DOHH2 (cell line): Measurements from ENCODE around the gene ANKRD28.

ENCODE experiments used
- H3F3A ChIP-seq: fragments of 200-600 bp; sonication (generic), shearing (Covaris generic); 2 replicates; pipeline ENCODE4 v1.6.0; 2016; ENCODE audit warnings: antibody characterized with exemption, mild to moderate bottlenecking; ENCODE audit not compliant: control insufficient read depth, insufficient read depth
- H3K27ac ChIP-seq: fragments of 200-600 bp; sonication (generic); 2 replicates; pipeline ENCODE4 v1.5.1; 2014; ENCODE audit warnings: low read depth, mild to moderate bottlenecking, low read length, moderate library complexity
- H3K27me3 ChIP-seq: fragments of 200-600 bp; sonication (generic); 2 replicates; pipeline ENCODE4 v1.6.1; 2014; ENCODE audit warnings: mild to moderate bottlenecking, low read length, mixed read lengths; ENCODE audit not compliant: control insufficient read depth
- H3K36me3 ChIP-seq: fragments of 200-600 bp; sonication (generic); 2 replicates; pipeline ENCODE4 v1.6.1; 2014; ENCODE audit warnings: mild to moderate bottlenecking, low read length, moderate library complexity, mixed read lengths; ENCODE audit not compliant: control insufficient read depth
- H3K4me1 ChIP-seq: fragments of 200-600 bp; sonication (generic); 2 replicates; pipeline ENCODE4 v1.6.1; 2014; ENCODE audit warnings: mild to moderate bottlenecking, low read length, mixed read lengths; ENCODE audit not compliant: control insufficient read depth
- H3K4me2 ChIP-seq: fragments of 200-600 bp; sonication (generic); 2 replicates; pipeline ENCODE4 v1.6.0; 2014; ENCODE audit warnings: mild to moderate bottlenecking, low read length, moderate library complexity
- H3K4me3 ChIP-seq: fragments of 200-600 bp; sonication (generic); 2 replicates; pipeline ENCODE4 v1.5.1; 2014; ENCODE audit warnings: mild to moderate bottlenecking, low read length, mixed read lengths
- H3K79me2 ChIP-seq: fragments of 200-600 bp; sonication (generic); 2 replicates; pipeline ENCODE4 v1.6.1; 2014; ENCODE audit warnings: mild to moderate bottlenecking, low read length, mixed read lengths; ENCODE audit not compliant: control insufficient read depth
- H3K9me2 ChIP-seq: fragments of 200-600 bp; sonication (generic); replicated peaks from 2 replicates; pipeline ENCODE4 v1.6.1; 2014; ENCODE audit warnings: mild to moderate bottlenecking, low read length, mixed read lengths; ENCODE audit not compliant: control insufficient read depth
- H3K9me3 ChIP-seq: fragments of 200-600 bp; sonication (generic); 2 replicates; pipeline ENCODE4 v1.6.1; 2014; ENCODE audit warnings: antibody characterized with exemption, low read length, mixed read lengths; ENCODE audit not compliant: control insufficient read depth, insufficient read depth
- H4K20me1 ChIP-seq: fragments of 200-600 bp; sonication (generic); 2 replicates; pipeline ENCODE4 v1.6.0; 2014; ENCODE audit warnings: low read depth, mild to moderate bottlenecking, antibody characterized with exemption, low read length, moderate library complexity; ENCODE audit not compliant: control insufficient read depth, insufficient read depth
- EZH2phosphoT487 ChIP-seq: fragments of 200-600 bp; sonication (generic); IDR thresholded peaks from 2 replicates; pipeline ENCODE4 v1.6.1; 2017; ENCODE audit warnings: borderline replicate concordance, mild to moderate bottlenecking, antibody characterized with exemption, low read length, moderate library complexity, mixed read lengths
- TF ChIP-seq, protein P1 (sequence below): fragments of 200-600 bp; sonication (generic); IDR thresholded peaks from one replicate; pipeline ENCODE4 v1.5.1; 2014; ENCODE audit warnings: antibody characterized with exemption, mild to moderate bottlenecking, low read depth, low read length; ENCODE audit not compliant: poor library complexity, severe bottlenecking

The ANKRD28 gene

GRCh38 chr3:15649341-15649740 is 148.4 kb downstream of the ANKRD28 start:
- Histone ChIP-seq H3K27ac (no peak overlapping the region), H3K9me2 (no peaks in the 10 kb centered on the region), H3K4me3 (no peak overlapping the region), H3K36me3 (no peaks in the 10 kb centered on the region), H4K20me1 (no peaks in the 10 kb centered on the region), H3F3A (no peaks in the 10 kb centered on the region), H3K79me2 (no peaks in the 10 kb centered on the region), H3K9me3 (no peaks in the 10 kb centered on the region), H3K27me3 (no peaks in the 10 kb centered on the region), H3K4me2 (no peak overlapping the region), H3K4me1 (peaks cover 21% of the 10 kb centered on the region)
- TF ChIP-seq, protein P1, sequence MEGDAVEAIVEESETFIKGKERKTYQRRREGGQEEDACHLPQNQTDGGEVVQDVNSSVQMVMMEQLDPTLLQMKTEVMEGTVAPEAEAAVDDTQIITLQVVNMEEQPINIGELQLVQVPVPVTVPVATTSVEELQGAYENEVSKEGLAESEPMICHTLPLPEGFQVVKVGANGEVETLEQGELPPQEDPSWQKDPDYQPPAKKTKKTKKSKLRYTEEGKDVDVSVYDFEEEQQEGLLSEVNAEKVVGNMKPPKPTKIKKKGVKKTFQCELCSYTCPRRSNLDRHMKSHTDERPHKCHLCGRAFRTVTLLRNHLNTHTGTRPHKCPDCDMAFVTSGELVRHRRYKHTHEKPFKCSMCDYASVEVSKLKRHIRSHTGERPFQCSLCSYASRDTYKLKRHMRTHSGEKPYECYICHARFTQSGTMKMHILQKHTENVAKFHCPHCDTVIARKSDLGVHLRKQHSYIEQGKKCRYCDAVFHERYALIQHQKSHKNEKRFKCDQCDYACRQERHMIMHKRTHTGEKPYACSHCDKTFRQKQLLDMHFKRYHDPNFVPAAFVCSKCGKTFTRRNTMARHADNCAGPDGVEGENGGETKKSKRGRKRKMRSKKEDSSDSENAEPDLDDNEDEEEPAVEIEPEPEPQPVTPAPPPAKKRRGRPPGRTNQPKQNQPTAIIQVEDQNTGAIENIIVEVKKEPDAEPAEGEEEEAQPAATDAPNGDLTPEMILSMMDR: no peak
- no peak for TF ChIP-seq EZH2phosphoT487

GRCh38 chr3:15647611-15648167 is 150.1 kb downstream of the ANKRD28 start:
- Histone ChIP-seq H3K4me2 (peak overlapping the region; percentile 57), H3F3A (no peaks in the 10 kb centered on the region), H3K4me1 (peaks cover 21% of the 10 kb centered on the region), H3K27ac (no peak overlapping the region), H3K36me3 (no peaks in the 10 kb centered on the region), H3K27me3 (no peaks in the 10 kb centered on the region), H3K9me3 (no peaks in the 10 kb centered on the region), H3K9me2 (no peaks in the 10 kb centered on the region), H3K79me2 (no peaks in the 10 kb centered on the region), H4K20me1 (no peaks in the 10 kb centered on the region), H3K4me3 (peak overlapping the region; percentile 20; the same call in 1 of the 2 replicates)
- no peak for TF ChIP-seq EZH2phosphoT487
- TF ChIP-seq, protein P1: no peak

DNA sequence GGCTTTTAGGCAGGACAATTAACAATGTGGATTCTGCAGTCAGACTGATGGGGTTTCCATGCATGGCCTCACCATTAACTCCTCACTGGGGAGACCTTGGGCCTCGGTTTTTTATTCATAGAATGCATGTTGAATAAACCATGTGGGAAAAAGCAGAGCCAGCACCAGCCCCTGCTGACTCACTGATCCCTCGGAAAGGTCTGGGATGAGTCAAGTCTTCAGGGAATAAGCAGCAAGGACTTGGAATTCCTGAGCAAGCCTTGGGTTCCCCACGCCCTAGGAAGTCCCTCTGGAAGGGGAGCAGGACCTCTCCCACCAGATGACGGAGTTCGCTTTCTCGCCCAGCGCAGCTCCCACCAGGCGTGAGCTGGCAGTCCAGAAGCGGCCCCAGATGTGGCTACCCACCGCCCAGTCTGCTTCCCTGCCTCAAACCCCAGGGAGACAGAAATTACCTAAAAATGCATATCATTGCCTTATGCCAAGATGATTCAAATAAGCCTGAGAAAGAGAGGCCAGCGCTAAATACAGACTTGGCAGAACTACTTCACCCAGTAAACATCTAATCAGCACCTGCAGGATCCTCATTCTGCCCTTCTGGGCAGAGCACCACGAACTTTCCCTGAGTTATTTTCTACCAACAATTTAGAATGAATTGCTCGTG is 150.8 kb downstream of the ANKRD28 start:
- Histone ChIP-seq H4K20me1 (no peaks in the 10 kb centered on the region), H3K27me3 (no peaks in the 10 kb centered on the region), H3K4me1 (peaks cover 21% of the 10 kb centered on the region), H3K4me3 (no peak overlapping the region), H3K4me2 (peak overlapping the region; percentile 57), H3K79me2 (no peaks in the 10 kb centered on the region), H3F3A (no peaks in the 10 kb centered on the region), H3K27ac (no peak overlapping the region), H3K36me3 (no peaks in the 10 kb centered on the region), H3K9me3 (no peaks in the 10 kb centered on the region), H3K9me2 (no peaks in the 10 kb centered on the region)
- TF ChIP-seq EZH2phosphoT487: no peak
- TF ChIP-seq, protein P1: no peak
